Sigmoid colon (tissue), 7 donors: ENCODE measurements around the gene ZNHIT6. TPM values are rescaled to one million over a fixed set of nuclear protein-coding genes. Genes with fewer than 3 reads are reported as not detected.

Source experiments
- DNase-seq: peaks from one replicate; pipeline ENCODE4 v3.0.0-alpha.2; 2019
- H3K27ac ChIP-seq, 4 donors: fragments of 200-600 bp; sonication (generic); one replicate each; pipeline ENCODE4 v1.5.1; 2016 to 2019; ENCODE audit warnings: mild to moderate bottlenecking in 1 of 4
- H3K27me3 ChIP-seq, 3 donors: fragments of 200-600 bp; sonication (generic); one replicate each; pipeline ENCODE4 v1.5.1; 2019; ENCODE audit warnings: mild to moderate bottlenecking in 1 of 3
- H3K36me3 ChIP-seq, 4 donors: fragments of 200-600 bp; sonication (generic); one replicate each; pipeline ENCODE4 v1.5.1; 2016 to 2019
- H3K4me1 ChIP-seq, 4 donors: fragments of 200-600 bp; sonication (generic); one replicate each; pipeline ENCODE4 v1.5.1; 2017 to 2019
- H3K4me3 ChIP-seq, 4 donors: fragments of 200-600 bp; sonication (generic); one replicate each; pipeline ENCODE4 v1.5.1; 2017 to 2019; ENCODE audit warnings: mild to moderate bottlenecking in 2 of 4, moderate library complexity in 1 of 4
- H3K9me3 ChIP-seq, 4 donors: fragments of 200-600 bp in 3 of 4; sonication (generic) in 3 of 4; one replicate each; pipeline versions ENCODE4 v1.5.1 to v1.6.1; 2013 to 2019
- EP300 ChIP-seq, 4 donors: sonication (generic); formaldehyde crosslinking; IDR thresholded peaks; one replicate each; pipeline ENCODE4 v1.6.1; 2017; ENCODE audit warnings: antibody characterized with exemption in 4 of 4
- POLR2A ChIP-seq, 2 donors: fragments of 450-650 bp; IDR thresholded peaks; one replicate each; pipeline ENCODE4 v1.6.1; 2016; ENCODE audit warnings: antibody characterized with exemption in 2 of 2, mild to moderate bottlenecking in 2 of 2, moderate library complexity in 2 of 2
- POLR2AphosphoS5 ChIP-seq, 4 donors: sonication (generic); formaldehyde crosslinking; IDR thresholded peaks; one replicate each; pipeline ENCODE4 v1.6.1; 2017; ENCODE audit warnings: antibody characterized with exemption in 4 of 4
- WGBS, 2 donors: extraction: QIAGEN DNeasy Blood & Tissue Kit; methylation state at CpG; one replicate each; pipeline ENCODE4 v1.1.7; 2013; 5-methylcytosine and 5-hydroxymethylcytosine counted together
- intact Hi-C: fragments of 100-400 bp; cut with DNase I; formaldehyde crosslinking; loops from one replicate; pipeline ENCODE4 v1.15.1; 2023
- polyA plus RNA-seq, 3 donors: library from polyadenylated mRNA; stranded (reverse); fragments of 200-250 nt; gene quantifications; one replicate each; pipeline ENCODE4 v1.2.3, GENCODE V29; 2013
- total RNA-seq, 4 donors: library from RNA; depleted of rRNA; stranded (reverse); fragments of >200 nt; gene quantifications; one replicate each; pipeline ENCODE4 v1.1.0, GENCODE V29; 2016
- TF ChIP-seq, protein P1 (sequence below), 4 experiments: fragments of 450-650 bp in 3 of 4; fragments of 200-600 bp in 1 of 4; IDR thresholded peaks; one replicate each; pipeline ENCODE4 v1.5.1; 2016 to 2019; ENCODE audit warnings: antibody characterized with exemption in 4 of 4, mild to moderate bottlenecking in 3 of 4, moderate library complexity in 2 of 4
- donor health status: healthy with polysubstance abuse.
- donor health status: Bipolar disorder and iron deficiency.
- donor health status: healthy.

Gene ZNHIT6
- total and polyA plus RNA-seq, 7 donors = 3.9 to 20.0 (median 12.5) TPM

DNA sequence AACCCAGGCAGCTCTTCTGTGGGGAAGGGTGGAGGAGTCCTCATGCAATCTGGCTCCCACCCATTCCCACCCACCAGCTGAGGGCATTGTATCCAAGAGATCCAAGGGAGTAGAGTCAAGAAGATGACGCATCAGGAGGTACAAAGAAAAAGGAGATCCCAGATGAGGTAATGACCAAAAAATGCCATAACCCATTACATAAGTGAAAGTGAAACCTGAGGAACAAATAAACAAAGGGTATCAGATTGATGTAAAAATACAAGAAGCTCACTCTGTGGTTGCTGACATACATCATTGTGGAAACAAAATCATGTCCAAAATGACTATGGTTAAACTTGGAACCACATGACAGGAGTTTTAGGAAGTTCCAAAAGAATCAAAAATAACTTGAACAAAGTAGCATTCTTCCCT is 85.2 kb downstream of the ZNHIT6 start:
- TF ChIP-seq POLR2A (IDR thresholded peaks at IDR 0.05) (no peak), EP300 (IDR thresholded peaks at IDR 0.05) (no peak), POLR2AphosphoS5 (IDR thresholded peaks at IDR 0.05) (no peak)
- TF ChIP-seq, protein P1, sequence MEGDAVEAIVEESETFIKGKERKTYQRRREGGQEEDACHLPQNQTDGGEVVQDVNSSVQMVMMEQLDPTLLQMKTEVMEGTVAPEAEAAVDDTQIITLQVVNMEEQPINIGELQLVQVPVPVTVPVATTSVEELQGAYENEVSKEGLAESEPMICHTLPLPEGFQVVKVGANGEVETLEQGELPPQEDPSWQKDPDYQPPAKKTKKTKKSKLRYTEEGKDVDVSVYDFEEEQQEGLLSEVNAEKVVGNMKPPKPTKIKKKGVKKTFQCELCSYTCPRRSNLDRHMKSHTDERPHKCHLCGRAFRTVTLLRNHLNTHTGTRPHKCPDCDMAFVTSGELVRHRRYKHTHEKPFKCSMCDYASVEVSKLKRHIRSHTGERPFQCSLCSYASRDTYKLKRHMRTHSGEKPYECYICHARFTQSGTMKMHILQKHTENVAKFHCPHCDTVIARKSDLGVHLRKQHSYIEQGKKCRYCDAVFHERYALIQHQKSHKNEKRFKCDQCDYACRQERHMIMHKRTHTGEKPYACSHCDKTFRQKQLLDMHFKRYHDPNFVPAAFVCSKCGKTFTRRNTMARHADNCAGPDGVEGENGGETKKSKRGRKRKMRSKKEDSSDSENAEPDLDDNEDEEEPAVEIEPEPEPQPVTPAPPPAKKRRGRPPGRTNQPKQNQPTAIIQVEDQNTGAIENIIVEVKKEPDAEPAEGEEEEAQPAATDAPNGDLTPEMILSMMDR (IDR thresholded peaks at IDR 0.05) = no peak
- H3K4me3 ChIP-seq = no peak overlapping the region
- DNase-seq = no peak
- intact Hi-C loops = no loop called here
- H3K36me3 ChIP-seq = peaks cover 0 to 4% (median 0%) of the 10 kb centered on the region in 4 donors
- H3K27ac ChIP-seq = no peak overlapping the region
- H3K4me1 ChIP-seq = peaks cover 0 to 2% (median 0%) of the 10 kb centered on the region in 4 donors
- no peaks in the 10 kb centered on the region for H3K27me3 ChIP-seq
- 84 to 94% methylated on average over 1 of the region's 1 CpG for WGBS, 2 donors
- peaks cover 0 to 3% (median 0%) of the 10 kb centered on the region in 4 donors for H3K9me3 ChIP-seq

DNA sequence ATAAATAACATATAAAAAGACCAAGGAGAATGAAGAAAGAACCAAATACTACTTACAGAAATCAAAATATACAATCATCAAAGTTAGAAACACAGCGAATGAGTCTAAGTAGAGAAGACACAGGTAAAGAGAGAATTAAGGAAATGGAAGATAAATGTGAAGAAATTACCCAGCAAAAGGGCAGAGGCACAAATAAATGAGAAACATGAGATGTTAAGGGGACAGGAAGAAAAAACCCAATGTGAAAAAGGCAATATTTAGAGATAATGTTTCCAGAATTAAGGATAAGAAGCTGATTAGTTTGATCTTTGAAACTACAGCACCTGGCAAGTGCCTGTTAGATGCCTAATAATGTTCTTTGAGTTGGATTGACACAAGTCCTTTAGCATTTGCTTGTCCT is 86.8 kb downstream of the ZNHIT6 start:
- H3K27me3 ChIP-seq = no peaks in the 10 kb centered on the region
- peaks cover 0 to 4% (median 0%) of the 10 kb centered on the region in 4 donors for H3K36me3 ChIP-seq
- peaks cover 0 to 3% (median 0%) of the 10 kb centered on the region in 4 donors for H3K9me3 ChIP-seq
- intact Hi-C loops = no loop called here
- H3K4me3 ChIP-seq = no peak overlapping the region
- H3K4me1 ChIP-seq = peaks cover 0 to 10% (median 0%) of the 10 kb centered on the region in 4 donors
- 95 to 97% methylated on average over 1 of the region's 1 CpG for WGBS, 2 donors
- DNase-seq = no peak
- TF ChIP-seq, protein P1 (IDR thresholded peaks at IDR 0.05) = no peak
- TF ChIP-seq POLR2A (IDR thresholded peaks at IDR 0.05) (no peak), POLR2AphosphoS5 (IDR thresholded peaks at IDR 0.05) (no peak), EP300 (IDR thresholded peaks at IDR 0.05) (no peak)
- no peak overlapping the region for H3K27ac ChIP-seq

DNA sequence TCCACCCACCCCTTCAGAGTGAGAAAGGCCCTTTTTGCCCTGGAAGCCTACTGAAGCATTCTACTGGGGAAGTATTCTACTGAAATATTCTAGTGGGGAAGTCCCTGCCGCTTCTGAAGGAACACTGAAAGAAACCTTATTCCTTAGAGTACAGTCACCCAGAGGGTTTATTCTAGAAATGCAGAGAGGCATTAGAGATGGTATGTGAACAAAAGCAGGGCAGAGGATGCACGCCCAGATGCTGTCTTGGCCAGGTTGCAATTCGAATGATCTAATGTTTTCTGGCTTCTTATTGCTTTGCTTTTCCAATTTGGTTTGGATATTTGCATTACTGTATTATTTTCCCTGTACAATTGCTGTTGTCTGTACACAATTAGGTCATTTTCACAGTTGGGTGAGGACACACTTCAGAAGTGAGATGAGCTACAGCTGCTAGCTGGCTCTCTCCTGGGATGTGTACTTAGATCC is 90.6 kb downstream of the ZNHIT6 start:
- DNase-seq = no peak
- H3K27ac ChIP-seq = peak overlapping the region in 1 of 4 donors; percentile 7
- no peak overlapping the region for H3K4me3 ChIP-seq
- no peaks in the 10 kb centered on the region for H3K36me3 ChIP-seq
- H3K9me3 ChIP-seq = peaks cover 0 to 3% (median 0%) of the 10 kb centered on the region in 4 donors
- intact Hi-C loops = no loop called here
- H3K27me3 ChIP-seq = no peaks in the 10 kb centered on the region
- H3K4me1 ChIP-seq = peaks cover 0 to 15% (median 7%) of the 10 kb centered on the region in 4 donors
- TF ChIP-seq, protein P1 (IDR thresholded peaks at IDR 0.05) = no peak
- TF ChIP-seq POLR2AphosphoS5 (IDR thresholded peaks at IDR 0.05) = no peak
- WGBS, 2 donors = 69 to 75% methylated on average over 3 of the region's 3 CpGs

DNA sequence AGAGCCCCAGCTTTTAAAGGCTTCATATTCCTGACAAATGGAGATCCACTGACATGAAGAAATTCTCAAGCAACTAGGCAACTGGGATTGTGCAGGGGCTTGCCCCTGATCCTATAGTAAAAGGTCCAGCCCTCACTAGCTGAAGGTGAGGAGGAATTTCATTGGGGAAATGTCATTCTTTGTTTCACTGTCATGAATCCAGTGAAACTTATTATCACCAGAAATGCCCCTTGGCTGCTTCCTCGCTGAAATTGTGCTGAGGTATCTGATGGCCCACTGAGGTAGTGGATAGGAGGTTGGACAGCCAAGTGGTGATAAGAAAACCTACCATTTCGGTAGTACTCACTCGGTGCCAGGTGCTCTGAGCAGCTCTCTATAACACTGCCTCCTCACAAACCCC is 91.5 kb downstream of the ZNHIT6 start:
- Histone ChIP-seq H3K4me1 (peaks cover 0 to 24% (median 15%) of the 10 kb centered on the region in 4 donors), H3K27ac (no peak overlapping the region), H3K9me3 (peaks cover 0 to 3% (median 0%) of the 10 kb centered on the region in 4 donors), H3K4me3 (no peak overlapping the region), H3K36me3 (no peaks in the 10 kb centered on the region), H3K27me3 (no peaks in the 10 kb centered on the region)
- TF ChIP-seq POLR2AphosphoS5 (IDR thresholded peaks at IDR 0.05) (no peak), POLR2A (IDR thresholded peaks at IDR 0.05) (no peak), EP300 (IDR thresholded peaks at IDR 0.05) (no peak)
- TF ChIP-seq, protein P1 (IDR thresholded peaks at IDR 0.05) = no peak
- 94 to 96% methylated on average over 3 of the region's 3 CpGs for WGBS, 2 donors
- intact Hi-C loops = no loop called here
- DNase-seq = no peak

DNA sequence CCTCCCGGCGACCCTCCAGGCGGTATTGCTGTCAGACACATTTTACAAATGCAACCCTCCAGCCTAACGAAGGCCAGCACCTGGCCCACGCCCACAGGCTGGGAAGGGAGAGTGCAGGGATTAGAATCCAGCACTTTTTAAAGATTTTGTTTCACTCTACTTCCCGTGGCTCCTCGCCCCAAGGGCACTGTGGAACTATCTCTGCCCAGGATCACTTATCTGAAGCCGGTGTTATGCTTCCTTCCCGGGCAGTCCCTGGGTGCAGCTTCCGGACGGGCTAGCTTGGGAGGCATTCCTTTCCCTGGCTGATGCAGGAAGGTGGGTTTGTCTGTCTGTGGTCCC is 91.9 kb downstream of the ZNHIT6 start:
- H3K27ac ChIP-seq = no peak overlapping the region

More for the DNA sequence above, 91.9 kb downstream of the ZNHIT6 start:
- H3K4me1 ChIP-seq = peaks cover 0 to 29% (median 17%) of the 10 kb centered on the region in 4 donors
- TF ChIP-seq POLR2A (IDR thresholded peaks at IDR 0.05) (no peak), POLR2AphosphoS5 (IDR thresholded peaks at IDR 0.05) (no peak), EP300 (IDR thresholded peaks at IDR 0.05) (no peak)
- TF ChIP-seq, protein P1 (IDR thresholded peaks at IDR 0.05) = no peak
- peaks cover 0 to 3% (median 0%) of the 10 kb centered on the region in 4 donors for H3K9me3 ChIP-seq
- no peak for DNase-seq
- WGBS, 2 donors = 79 to 89% methylated on average over 11 of the region's 11 CpGs
- intact Hi-C loops = no loop called here
- no peak overlapping the region for H3K4me3 ChIP-seq
- H3K27me3 ChIP-seq = no peaks in the 10 kb centered on the region
- H3K36me3 ChIP-seq = no peaks in the 10 kb centered on the region
